H1 (cell line): Measurements from ENCODE around the gene TRIM65. TPM values are rescaled to one million over a fixed set of nuclear protein-coding genes. Genes with fewer than 3 reads are reported as not detected.
A peak's percentile ranks its signal among the peaks of the same experiment; 100 is the strongest.

Experiments used
- HDAC2 ChIP-seq, 2 experiments: fragments of 300-600 bp in 1 of 2; sonication (generic) in 1 of 2; IDR thresholded peaks; 2 replicates each; pipeline ENCODE4 v1.6.1; 2011 to 2012; ENCODE audit warnings: low read depth in 2 of 2, low read length in 2 of 2, mild to moderate bottlenecking in 2 of 2, moderate library complexity in 2 of 2, borderline replicate concordance in 1 of 2, inconsistent platforms in 1 of 2
- JUND ChIP-seq: IDR thresholded peaks from 2 replicates; pipeline ENCODE4 v1.6.1; 2011; ENCODE audit warnings: mild to moderate bottlenecking, improper control_type of control experiment, low read length
- KDM1A ChIP-seq: fragments of 200-600, 300-600 bp; sonication (generic); IDR thresholded peaks from 2 replicates; pipeline ENCODE4 v1.7.1; 2016; ENCODE audit warnings: mild to moderate bottlenecking, low read length, borderline replicate concordance
- POU5F1 ChIP-seq: IDR thresholded peaks from 2 replicates; pipeline ENCODE4 v1.6.1; 2011; ENCODE audit warnings: low read depth, mild to moderate bottlenecking, low read length, moderate library complexity
- SAP30 ChIP-seq: fragments of 300-600 bp; sonication (generic); IDR thresholded peaks from 2 replicates; pipeline ENCODE4 v1.7.1; 2012; ENCODE audit warnings: low read length, moderate library complexity, mild to moderate bottlenecking, inconsistent platforms; ENCODE audit not compliant: insufficient read depth, insufficient replicate concordance
- SIN3A ChIP-seq, 2 experiments: IDR thresholded peaks in 1 of 2; conservative IDR thresholded peaks in 1 of 2; 2 replicates each; pipeline ENCODE4 v1.6.1; 2011 to 2012; ENCODE audit warnings: low read length in 2 of 2, improper control_type of control experiment in 1 of 2, low read depth in 1 of 2, mild to moderate bottlenecking in 1 of 2
- SIRT6 ChIP-seq: IDR thresholded peaks from one replicate; pipeline ENCODE4 v1.7.1; 2012; ENCODE audit warnings: low read length, inconsistent platforms
- SP2 ChIP-seq: IDR thresholded peaks from 2 replicates; pipeline ENCODE4 v1.6.1; 2012; ENCODE audit warnings: mild to moderate bottlenecking, low read length, inconsistent platforms
- SUZ12 ChIP-seq: fragments of 200-600 bp; sonication (generic); IDR thresholded peaks from 2 replicates; pipeline ENCODE4 v1.6.1; 2012; ENCODE audit warnings: mild to moderate bottlenecking, inconsistent platforms, low read length, moderate library complexity, mixed read lengths
- TBP ChIP-seq: IDR thresholded peaks from 2 replicates; pipeline ENCODE4 v1.6.1; 2011; ENCODE audit warnings: low read depth, low read length, improper control_type of control experiment
- YY1 ChIP-seq: IDR thresholded peaks from 2 replicates; pipeline ENCODE4 v1.6.1; 2011; ENCODE audit warnings: low read depth, mild to moderate bottlenecking, low read length
- polyA plus RNA-seq, 7 experiments: library from polyadenylated mRNA; depleted of rRNA in 3 of 7; stranded (reverse) in 5 of 7; unstranded in 2 of 7; fragments of >200 nt in 5 of 7; fragments of 200-250 nt in 2 of 7; gene quantifications; 1 replicate in 5 of 7; 2 replicates in 1 of 7; 4 replicates in 1 of 7; pipeline versions ENCODE4 v1.2.1 to v1.2.3, GENCODE V29; 2011 to 2013; ENCODE audit warnings: missing spikeins in 2 of 7, mixed read lengths in 2 of 7
- total RNA-seq: library from RNA; stranded (reverse); fragmentation: NEBNext Ultra II Directional; extraction: Animal tissue kit (Norgen Biotek cat#: 25700); gene quantifications from 2 replicates; pipeline ENCODE4 v1.2.1, GENCODE V29; 2021
- TF ChIP-seq, protein P1 (sequence below): fragments of 300-600 bp; sonication (generic); IDR thresholded peaks from 2 replicates; pipeline ENCODE4 v1.7.1; 2012; ENCODE audit warnings: low read length, moderate library complexity, mild to moderate bottlenecking, inconsistent platforms; ENCODE audit not compliant: insufficient replicate concordance

TRIM65 gene
- total and polyA plus RNA-seq, 2 of the 8 experiments (the other 6 are each of a cell fraction or from before 2014, with no cell fraction given) = 21.2 to 48.6 TPM

DNA sequence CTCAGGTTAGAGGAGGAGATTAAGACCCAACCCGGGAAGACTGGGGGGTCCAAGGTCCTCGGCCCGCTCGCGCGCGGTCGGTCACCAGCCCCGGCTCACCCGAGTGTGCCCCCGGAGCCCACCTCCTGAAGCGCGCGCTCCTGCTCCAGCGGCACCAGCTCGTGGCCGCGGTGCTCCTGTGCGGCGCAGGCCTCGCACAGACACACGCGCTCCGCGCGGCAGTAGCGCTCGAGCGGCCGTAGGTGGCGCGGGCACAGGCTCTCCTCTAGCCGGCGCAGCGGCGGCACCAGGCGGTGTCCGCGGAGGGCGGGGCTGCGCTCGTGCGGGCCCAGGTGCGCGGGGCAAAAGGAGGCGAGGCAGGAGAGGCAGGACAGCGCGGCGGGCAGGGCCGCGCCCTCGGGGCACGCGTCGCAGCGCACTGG lies 19.0 kb downstream of the TRIM65 start (continued):
- no peak for TF ChIP-seq YY1
- TF ChIP-seq POU5F1 = no peak
- TF ChIP-seq SIN3A (conservative IDR thresholded peaks at IDR 0.05 in 1 of 2, IDR thresholded peaks at IDR 0.05 in 1 of 2; ENCODE audit: low read depth in 1 of 2, low read length in 2 of 2) = 0 out of 4 replicates have a peak, but pooled peaks have one; percentile 18 to 45
- no peak for TF ChIP-seq JUND
- no peak for TF ChIP-seq SIRT6
- no peak for TF ChIP-seq SP2
- no peak for TF ChIP-seq TBP
- no peak; the same call in none of the 2 replicates for TF ChIP-seq SUZ12
- no peak for TF ChIP-seq HDAC2 (IDR thresholded peaks at IDR 0.05; ENCODE audit: borderline replicate concordance in 1 of 2, low read depth in 2 of 2, low read length in 2 of 2)
- TF ChIP-seq, protein P1, sequence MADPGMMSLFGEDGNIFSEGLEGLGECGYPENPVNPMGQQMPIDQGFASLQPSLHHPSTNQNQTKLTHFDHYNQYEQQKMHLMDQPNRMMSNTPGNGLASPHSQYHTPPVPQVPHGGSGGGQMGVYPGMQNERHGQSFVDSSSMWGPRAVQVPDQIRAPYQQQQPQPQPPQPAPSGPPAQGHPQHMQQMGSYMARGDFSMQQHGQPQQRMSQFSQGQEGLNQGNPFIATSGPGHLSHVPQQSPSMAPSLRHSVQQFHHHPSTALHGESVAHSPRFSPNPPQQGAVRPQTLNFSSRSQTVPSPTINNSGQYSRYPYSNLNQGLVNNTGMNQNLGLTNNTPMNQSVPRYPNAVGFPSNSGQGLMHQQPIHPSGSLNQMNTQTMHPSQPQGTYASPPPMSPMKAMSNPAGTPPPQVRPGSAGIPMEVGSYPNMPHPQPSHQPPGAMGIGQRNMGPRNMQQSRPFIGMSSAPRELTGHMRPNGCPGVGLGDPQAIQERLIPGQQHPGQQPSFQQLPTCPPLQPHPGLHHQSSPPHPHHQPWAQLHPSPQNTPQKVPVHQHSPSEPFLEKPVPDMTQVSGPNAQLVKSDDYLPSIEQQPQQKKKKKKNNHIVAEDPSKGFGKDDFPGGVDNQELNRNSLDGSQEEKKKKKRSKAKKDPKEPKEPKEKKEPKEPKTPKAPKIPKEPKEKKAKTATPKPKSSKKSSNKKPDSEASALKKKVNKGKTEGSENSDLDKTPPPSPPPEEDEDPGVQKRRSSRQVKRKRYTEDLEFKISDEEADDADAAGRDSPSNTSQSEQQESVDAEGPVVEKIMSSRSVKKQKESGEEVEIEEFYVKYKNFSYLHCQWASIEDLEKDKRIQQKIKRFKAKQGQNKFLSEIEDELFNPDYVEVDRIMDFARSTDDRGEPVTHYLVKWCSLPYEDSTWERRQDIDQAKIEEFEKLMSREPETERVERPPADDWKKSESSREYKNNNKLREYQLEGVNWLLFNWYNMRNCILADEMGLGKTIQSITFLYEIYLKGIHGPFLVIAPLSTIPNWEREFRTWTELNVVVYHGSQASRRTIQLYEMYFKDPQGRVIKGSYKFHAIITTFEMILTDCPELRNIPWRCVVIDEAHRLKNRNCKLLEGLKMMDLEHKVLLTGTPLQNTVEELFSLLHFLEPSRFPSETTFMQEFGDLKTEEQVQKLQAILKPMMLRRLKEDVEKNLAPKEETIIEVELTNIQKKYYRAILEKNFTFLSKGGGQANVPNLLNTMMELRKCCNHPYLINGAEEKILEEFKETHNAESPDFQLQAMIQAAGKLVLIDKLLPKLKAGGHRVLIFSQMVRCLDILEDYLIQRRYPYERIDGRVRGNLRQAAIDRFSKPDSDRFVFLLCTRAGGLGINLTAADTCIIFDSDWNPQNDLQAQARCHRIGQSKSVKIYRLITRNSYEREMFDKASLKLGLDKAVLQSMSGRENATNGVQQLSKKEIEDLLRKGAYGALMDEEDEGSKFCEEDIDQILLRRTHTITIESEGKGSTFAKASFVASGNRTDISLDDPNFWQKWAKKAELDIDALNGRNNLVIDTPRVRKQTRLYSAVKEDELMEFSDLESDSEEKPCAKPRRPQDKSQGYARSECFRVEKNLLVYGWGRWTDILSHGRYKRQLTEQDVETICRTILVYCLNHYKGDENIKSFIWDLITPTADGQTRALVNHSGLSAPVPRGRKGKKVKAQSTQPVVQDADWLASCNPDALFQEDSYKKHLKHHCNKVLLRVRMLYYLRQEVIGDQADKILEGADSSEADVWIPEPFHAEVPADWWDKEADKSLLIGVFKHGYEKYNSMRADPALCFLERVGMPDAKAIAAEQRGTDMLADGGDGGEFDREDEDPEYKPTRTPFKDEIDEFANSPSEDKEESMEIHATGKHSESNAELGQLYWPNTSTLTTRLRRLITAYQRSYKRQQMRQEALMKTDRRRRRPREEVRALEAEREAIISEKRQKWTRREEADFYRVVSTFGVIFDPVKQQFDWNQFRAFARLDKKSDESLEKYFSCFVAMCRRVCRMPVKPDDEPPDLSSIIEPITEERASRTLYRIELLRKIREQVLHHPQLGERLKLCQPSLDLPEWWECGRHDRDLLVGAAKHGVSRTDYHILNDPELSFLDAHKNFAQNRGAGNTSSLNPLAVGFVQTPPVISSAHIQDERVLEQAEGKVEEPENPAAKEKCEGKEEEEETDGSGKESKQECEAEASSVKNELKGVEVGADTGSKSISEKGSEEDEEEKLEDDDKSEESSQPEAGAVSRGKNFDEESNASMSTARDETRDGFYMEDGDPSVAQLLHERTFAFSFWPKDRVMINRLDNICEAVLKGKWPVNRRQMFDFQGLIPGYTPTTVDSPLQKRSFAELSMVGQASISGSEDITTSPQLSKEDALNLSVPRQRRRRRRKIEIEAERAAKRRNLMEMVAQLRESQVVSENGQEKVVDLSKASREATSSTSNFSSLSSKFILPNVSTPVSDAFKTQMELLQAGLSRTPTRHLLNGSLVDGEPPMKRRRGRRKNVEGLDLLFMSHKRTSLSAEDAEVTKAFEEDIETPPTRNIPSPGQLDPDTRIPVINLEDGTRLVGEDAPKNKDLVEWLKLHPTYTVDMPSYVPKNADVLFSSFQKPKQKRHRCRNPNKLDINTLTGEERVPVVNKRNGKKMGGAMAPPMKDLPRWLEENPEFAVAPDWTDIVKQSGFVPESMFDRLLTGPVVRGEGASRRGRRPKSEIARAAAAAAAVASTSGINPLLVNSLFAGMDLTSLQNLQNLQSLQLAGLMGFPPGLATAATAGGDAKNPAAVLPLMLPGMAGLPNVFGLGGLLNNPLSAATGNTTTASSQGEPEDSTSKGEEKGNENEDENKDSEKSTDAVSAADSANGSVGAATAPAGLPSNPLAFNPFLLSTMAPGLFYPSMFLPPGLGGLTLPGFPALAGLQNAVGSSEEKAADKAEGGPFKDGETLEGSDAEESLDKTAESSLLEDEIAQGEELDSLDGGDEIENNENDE = no peak
- no peak for TF ChIP-seq SAP30
- TF ChIP-seq KDM1A = no peak
